ENCODE results near the gene CXCR5. TPM values are rescaled to one million over a fixed set of nuclear protein-coding genes. Genes with fewer than 3 reads are reported as not detected.

CXCR5 gene
- total and polyA plus RNA-seq, 7 donors = 0.14 to 0.25 (median 0.19) TPM; not detected in 3

DNA sequence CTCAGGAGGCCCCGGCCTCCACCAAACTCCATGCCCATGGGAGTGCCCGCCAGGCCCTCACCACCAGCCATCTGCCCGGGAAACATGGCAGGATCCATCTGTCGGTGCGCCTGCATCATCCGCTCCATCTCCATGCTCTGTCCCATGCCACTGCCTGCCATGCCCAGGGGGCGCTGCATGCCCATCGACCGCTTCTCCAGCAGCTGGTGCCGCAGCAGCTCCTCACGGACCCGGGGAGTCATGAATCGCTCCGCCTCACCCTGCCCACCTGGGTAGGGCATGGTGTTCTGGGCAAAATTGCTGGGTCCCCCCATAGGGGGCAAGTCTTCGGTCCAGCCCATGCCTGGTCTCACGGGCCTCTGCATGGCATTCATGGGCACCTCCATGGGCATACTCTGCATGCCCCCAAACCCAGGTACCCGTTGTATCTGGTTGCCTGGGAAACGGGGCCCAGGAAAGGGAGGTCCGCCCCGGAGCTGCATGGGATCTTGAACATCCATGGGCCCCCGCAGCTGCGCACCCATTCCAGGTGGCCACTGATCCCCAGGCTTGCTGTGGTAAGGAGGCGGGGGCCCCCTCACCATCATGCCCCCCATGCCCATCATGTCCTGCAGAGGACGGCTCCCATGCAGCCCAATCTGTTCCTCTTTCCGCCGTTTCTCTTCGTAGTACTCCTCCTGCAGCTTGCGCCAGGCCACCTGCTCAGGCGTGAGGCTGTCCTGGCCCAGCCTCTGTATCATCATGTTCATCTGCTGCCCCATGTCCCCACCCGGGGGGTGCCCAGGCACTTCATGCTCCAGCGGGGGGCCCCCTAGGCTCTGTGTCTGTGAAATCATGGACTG lies 18.0 kb downstream of the CXCR5 start:
- H3K4me1 ChIP-seq = peaks cover 4% of the 10 kb centered on the region
- H3K36me3 ChIP-seq (ENCODE audit: insufficient read depth in 1 of 2, low read depth in 1 of 2) = peaks cover 0 to 97% of the 10 kb centered on the region in 2 donors
- H3K27ac ChIP-seq = no peak overlapping the region
- H3K27me3 ChIP-seq (ENCODE audit: insufficient read depth in 3 of 3, low read length in 2 of 3) = no peaks in the 10 kb centered on the region
- ATAC-seq (peak in 3 of 4 donors; percentile 6 to 23 (median 17)), DNase-seq (peak in 1 of 2 donors; percentile 62)
- TF ChIP-seq, protein P1, sequence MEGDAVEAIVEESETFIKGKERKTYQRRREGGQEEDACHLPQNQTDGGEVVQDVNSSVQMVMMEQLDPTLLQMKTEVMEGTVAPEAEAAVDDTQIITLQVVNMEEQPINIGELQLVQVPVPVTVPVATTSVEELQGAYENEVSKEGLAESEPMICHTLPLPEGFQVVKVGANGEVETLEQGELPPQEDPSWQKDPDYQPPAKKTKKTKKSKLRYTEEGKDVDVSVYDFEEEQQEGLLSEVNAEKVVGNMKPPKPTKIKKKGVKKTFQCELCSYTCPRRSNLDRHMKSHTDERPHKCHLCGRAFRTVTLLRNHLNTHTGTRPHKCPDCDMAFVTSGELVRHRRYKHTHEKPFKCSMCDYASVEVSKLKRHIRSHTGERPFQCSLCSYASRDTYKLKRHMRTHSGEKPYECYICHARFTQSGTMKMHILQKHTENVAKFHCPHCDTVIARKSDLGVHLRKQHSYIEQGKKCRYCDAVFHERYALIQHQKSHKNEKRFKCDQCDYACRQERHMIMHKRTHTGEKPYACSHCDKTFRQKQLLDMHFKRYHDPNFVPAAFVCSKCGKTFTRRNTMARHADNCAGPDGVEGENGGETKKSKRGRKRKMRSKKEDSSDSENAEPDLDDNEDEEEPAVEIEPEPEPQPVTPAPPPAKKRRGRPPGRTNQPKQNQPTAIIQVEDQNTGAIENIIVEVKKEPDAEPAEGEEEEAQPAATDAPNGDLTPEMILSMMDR (IDR thresholded peaks at IDR 0.05) = peak; percentile 7
- no peak overlapping the region for H3K4me3 ChIP-seq
- intact Hi-C loops (cut with DNase I) = loop anchor here in 1 of 2 donors (10.0 kb wide), 1 partner anchor 113 kb away; the partner anchor contains the start of genes RPS25 and TRAPPC4
- H3K9me3 ChIP-seq = no peaks in the 10 kb centered on the region
- WGBS, 3 donors = 77 to 81% (median 80%) methylated on average over 31 of the region's 31 CpGs

DNA sequence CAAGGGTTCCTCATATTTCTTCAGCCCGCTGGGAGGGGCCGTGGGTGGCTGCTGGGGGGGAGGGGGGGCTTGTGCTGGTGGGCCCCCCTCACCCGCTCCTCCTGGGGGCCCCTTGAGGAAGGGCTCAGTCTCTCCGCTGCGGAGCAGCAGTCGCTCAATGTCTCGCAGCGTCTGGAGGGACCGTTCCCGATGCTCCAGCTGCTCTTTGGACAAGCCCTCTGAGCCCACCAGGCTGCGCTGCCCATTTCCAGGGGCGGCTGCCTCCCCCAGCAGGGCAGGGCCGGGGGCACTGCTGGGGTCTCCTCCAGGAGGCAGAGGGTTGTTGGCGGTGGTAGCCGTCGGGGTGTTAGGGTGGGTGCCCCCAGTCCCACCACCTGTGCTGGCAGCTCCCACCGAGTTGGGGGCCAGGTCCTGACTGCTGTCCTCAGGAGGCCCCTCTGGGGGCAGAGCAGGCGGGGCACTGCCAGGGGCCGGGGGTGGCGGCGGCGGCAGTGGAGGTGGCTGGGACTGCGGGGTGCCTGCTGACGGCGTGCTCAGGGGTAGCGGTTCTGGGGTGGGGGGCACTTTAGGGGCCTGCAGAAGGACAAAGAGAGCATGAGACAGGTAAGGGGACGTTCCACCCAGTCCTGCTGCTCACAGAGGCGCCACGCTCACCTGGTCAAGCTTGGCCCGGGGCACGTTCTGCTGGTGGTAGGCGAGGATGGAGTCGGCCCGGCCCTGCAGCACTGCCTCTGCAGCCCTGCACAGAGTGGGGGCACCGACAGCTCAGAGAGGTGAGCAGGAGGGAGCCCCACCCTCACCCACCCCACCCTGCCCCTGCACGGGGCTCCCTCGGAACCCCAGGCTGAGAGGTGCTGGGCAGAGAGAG lies 18.9 kb downstream of the CXCR5 start:
- no peaks in the 10 kb centered on the region for H3K9me3 ChIP-seq
- H3K4me3 ChIP-seq = no peak overlapping the region
- DNase-seq (no peak), ATAC-seq (no peak)
- H3K4me1 ChIP-seq = peaks cover 10% of the 10 kb centered on the region
- TF ChIP-seq, protein P1 (IDR thresholded peaks at IDR 0.05) = no peak
- no peak overlapping the region for H3K27ac ChIP-seq
- intact Hi-C loops (cut with DNase I) = loop anchor here in 1 of 2 donors (10.0 kb wide), 1 partner anchor 112 kb away; the partner anchor contains the start of genes RPS25 and TRAPPC4
- H3K36me3 ChIP-seq (ENCODE audit: insufficient read depth in 1 of 2, low read depth in 1 of 2) = peaks cover 0 to 97% of the 10 kb centered on the region in 2 donors
- no peaks in the 10 kb centered on the region for H3K27me3 ChIP-seq (ENCODE audit: insufficient read depth in 3 of 3, low read length in 2 of 3)
- 84 to 89% (median 87%) methylated on average over 30 to 37 of the region's 37 CpGs for WGBS, 3 donors

DNA sequence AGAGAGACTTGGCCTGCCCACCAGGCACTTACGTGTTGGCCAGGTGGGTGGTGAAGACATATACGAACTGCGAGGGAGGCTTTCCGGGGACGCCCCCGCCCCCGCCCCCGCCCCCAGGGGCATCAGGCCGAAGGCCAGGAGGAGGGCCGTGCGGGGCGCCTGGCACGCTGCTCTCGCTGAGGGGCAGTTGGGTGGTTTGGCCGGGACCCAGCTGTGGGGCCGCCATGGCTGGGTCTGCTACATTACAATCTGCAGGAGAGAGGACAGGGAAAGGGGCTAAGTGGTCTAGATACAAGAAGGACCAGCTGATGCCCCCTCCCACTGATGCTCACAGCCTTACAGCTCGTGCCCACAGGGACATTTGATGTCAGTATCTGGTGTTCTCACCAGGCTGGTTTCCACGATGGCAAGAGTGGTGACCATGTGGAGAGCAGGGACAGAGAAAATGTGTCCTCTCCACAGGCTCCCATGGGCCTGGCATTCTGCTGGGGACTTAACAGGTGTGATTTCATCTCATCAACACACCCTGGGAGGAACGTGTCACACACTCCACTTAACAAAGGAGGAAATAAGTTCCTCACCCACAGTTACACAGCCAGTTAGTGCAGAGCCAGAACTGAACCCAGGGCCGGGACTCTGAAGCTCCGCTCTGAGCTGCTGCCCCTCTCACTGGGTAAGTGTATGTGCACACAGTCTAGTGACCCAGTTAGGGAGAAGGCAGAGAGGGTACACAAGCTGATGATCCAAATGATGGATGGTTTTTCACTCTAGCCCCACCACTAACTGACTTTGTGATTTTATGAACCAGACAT lies 19.7 kb downstream of the CXCR5 start:
- H3K36me3 ChIP-seq (ENCODE audit: insufficient read depth in 1 of 2, low read depth in 1 of 2) = peaks cover 0 to 98% of the 10 kb centered on the region in 2 donors
- no peak overlapping the region for H3K4me3 ChIP-seq
- TF ChIP-seq, protein P1 (IDR thresholded peaks at IDR 0.05) = no peak
- peaks cover 18% of the 10 kb centered on the region for H3K4me1 ChIP-seq
- no peak for DNase-seq
- no peaks in the 10 kb centered on the region for H3K27me3 ChIP-seq (ENCODE audit: insufficient read depth in 3 of 3, low read length in 2 of 3)
- no peak overlapping the region for H3K27ac ChIP-seq
- no peak for ATAC-seq
- H3K9me3 ChIP-seq = no peaks in the 10 kb centered on the region
- intact Hi-C loops (cut with DNase I) = loop anchor here in 1 of 2 donors (10.0 kb wide), 1 partner anchor 111 kb away; the partner anchor contains the start of genes RPS25 and TRAPPC4
- WGBS, 3 donors = 59 to 75% (median 68%) methylated on average over 20 to 21 of the region's 21 CpGs
